GM18861 (cell line): ENCODE data around the gene JPT2.

ENCODE experiments used
- ATAC-seq: cut with Tn5 transposase; IDR thresholded peaks from one replicate; pipeline ENCODE4 v1.9.1; 2021; ENCODE audit not compliant: unreplicated experiment

Gene JPT2

GRCh38 chr16:1651094-1651973 is 26.7 kb upstream of the JPT2 start:
- ATAC-seq, result no peak

- no peak for ATAC-seq
Measured at GRCh38 chr16:1651974-1652312, 26.1 kb upstream of the JPT2 start.

GRCh38 chr16:1653023-1653422 is 25.1 kb upstream of the JPT2 start:
- ATAC-seq, result no peak

- no peak for ATAC-seq
Measured at GRCh38 chr16:1654505-1655268, 23.4 kb upstream of the JPT2 start.

- ATAC-seq, result no peak
Measured at GRCh38 chr16:1655269-1655807, 22.7 kb upstream of the JPT2 start.

GRCh38 chr16:1655909-1656807 is 21.9 kb upstream of the JPT2 start:
- no peak for ATAC-seq

- no peak for ATAC-seq
Measured at GRCh38 chr16:1656808-1657617, 21.1 kb upstream of the JPT2 start.

- no peak for ATAC-seq
Measured at GRCh38 chr16:1657841-1658240, 20.2 kb upstream of the JPT2 start.

- no peak for ATAC-seq
Measured at GRCh38 chr16:1659031-1659430, 19.0 kb upstream of the JPT2 start.

- ATAC-seq, result no peak
Measured at GRCh38 chr16:1661826-1662225, 16.3 kb upstream of the JPT2 start.

- ATAC-seq, result no peak
Measured at GRCh38 chr16:1662543-1662942, 15.5 kb upstream of the JPT2 start.

- ATAC-seq, result no peak
Measured at GRCh38 chr16:1665829-1666228, 12.2 kb upstream of the JPT2 start.

- no peak for ATAC-seq
Measured at GRCh38 chr16:1666316-1666715, 11.8 kb upstream of the JPT2 start.

- no peak for ATAC-seq
Measured at GRCh38 chr16:1667271-1667670, 10.8 kb upstream of the JPT2 start.

GRCh38 chr16:1667916-1668315 is 10.2 kb upstream of the JPT2 start:
- ATAC-seq, result no peak

- no peak for ATAC-seq
Measured at GRCh38 chr16:1668612-1669319, 9.3 kb upstream of the JPT2 start.

GRCh38 chr16:1669698-1670097 is 8.4 kb upstream of the JPT2 start:
- ATAC-seq, result no peak

GRCh38 chr16:1670371-1670770 is 7.7 kb upstream of the JPT2 start:
- no peak for ATAC-seq

- ATAC-seq, result no peak
Measured at GRCh38 chr16:1670866-1671265, 7.2 kb upstream of the JPT2 start.
